Vagina (tissue), 2 donors: ENCODE results near the gene IGFN1. TPM values are rescaled to one million over a fixed set of nuclear protein-coding genes. Genes with fewer than 3 reads are reported as not detected.

Source experiments
- DNase-seq, 2 donors: peaks; one replicate each; pipeline ENCODE4 v3.0.0-alpha.2; 2017; ENCODE audit errors: extremely low spot score in 2 of 2
- H3K27ac ChIP-seq: fragments of 200-600 bp; sonication (generic); one replicate; pipeline ENCODE4 v1.5.1; 2019
- H3K27me3 ChIP-seq: fragments of 200-600 bp; sonication (generic); one replicate; pipeline ENCODE4 v1.5.1; 2019
- H3K36me3 ChIP-seq, 2 donors: fragments of 200-600 bp; sonication (generic); one replicate each; pipeline ENCODE4 v1.5.1; 2017 to 2019
- H3K4me1 ChIP-seq: fragments of 200-600 bp; sonication (generic); one replicate; pipeline ENCODE4 v1.5.1; 2019
- H3K4me3 ChIP-seq, 2 donors: fragments of 200-600 bp; sonication (generic); 1 replicate in 1 of 2; 2 replicates in 1 of 2; pipeline ENCODE4 v1.5.1; 2016 to 2019
- H3K9me3 ChIP-seq: fragments of 200-600 bp; sonication (generic); one replicate; pipeline ENCODE4 v1.5.1; 2019
- POLR2A ChIP-seq, 2 donors: fragments of 450-650 bp; IDR thresholded peaks; one replicate each; pipeline ENCODE4 v1.6.1; 2017; ENCODE audit warnings: antibody characterized with exemption in 2 of 2, mild to moderate bottlenecking in 2 of 2, moderate library complexity in 2 of 2
- POLR2AphosphoS5 ChIP-seq, 2 donors: sonication (generic); formaldehyde crosslinking; IDR thresholded peaks; one replicate each; pipeline ENCODE4 v1.9.0; 2017; ENCODE audit warnings: antibody characterized with exemption in 2 of 2, mild to moderate bottlenecking in 2 of 2, low read depth in 1 of 2; ENCODE audit not compliant: insufficient read depth in 1 of 2
- intact Hi-C: fragments of 100-400 bp; cut with DNase I; formaldehyde crosslinking; loops from one replicate; pipeline ENCODE4 v1.15.1; 2023
- total RNA-seq: library from RNA; depleted of rRNA; stranded (reverse); fragments of >200 nt; gene quantifications from one replicate; pipeline ENCODE4 v1.2.3, GENCODE V29; 2016
- TF ChIP-seq, protein P1 (sequence below), 3 experiments: fragments of 450-650 bp in 2 of 3; fragments of 200-600 bp in 1 of 3; sonication (generic) in 1 of 3; IDR thresholded peaks; one replicate each; pipeline ENCODE4 v1.5.1; 2017 to 2019; ENCODE audit warnings: antibody characterized with exemption in 3 of 3, mild to moderate bottlenecking in 2 of 3, moderate library complexity in 2 of 3

The IGFN1 gene
- total RNA-seq, 1 donor from 2014 or later, result not detected

DNA sequence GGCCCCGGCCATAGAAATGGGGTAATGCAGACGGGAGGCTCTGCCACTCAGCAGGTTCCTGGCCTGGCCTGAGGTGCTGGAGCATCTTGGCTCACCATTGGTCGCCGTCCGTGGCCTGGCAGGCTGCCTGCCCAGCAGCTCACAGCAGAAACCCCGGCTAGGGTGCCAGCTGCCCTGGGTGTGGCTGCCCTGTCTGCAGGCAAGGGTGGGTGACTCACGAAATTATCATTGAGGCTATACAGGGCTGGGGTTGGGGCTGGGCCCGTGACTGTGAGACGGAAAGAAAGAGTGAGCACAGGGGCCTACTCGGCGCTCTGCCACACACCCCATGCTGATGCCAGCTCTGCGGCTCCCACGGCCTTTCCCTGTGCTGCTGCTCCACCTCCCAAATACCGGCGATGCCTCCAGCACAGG, 84.6 kb downstream of the IGFN1 start:
- no peaks in the 10 kb centered on the region for H3K36me3 ChIP-seq
- H3K27ac ChIP-seq, result peak overlapping the region; percentile 55
- no peak overlapping the region for H3K4me3 ChIP-seq
- intact Hi-C loops, result no loop called here
- no peaks in the 10 kb centered on the region for H3K9me3 ChIP-seq
- H3K27me3 ChIP-seq, result no peaks in the 10 kb centered on the region
- no peak for DNase-seq
- H3K4me1 ChIP-seq, result peaks cover 18% of the 10 kb centered on the region
- peak; percentile 40 to 41 for TF ChIP-seq POLR2AphosphoS5 (IDR thresholded peaks at IDR 0.05; ENCODE audit: insufficient read depth in 1 of 2, low read depth in 1 of 2)
- TF ChIP-seq, protein P1, sequence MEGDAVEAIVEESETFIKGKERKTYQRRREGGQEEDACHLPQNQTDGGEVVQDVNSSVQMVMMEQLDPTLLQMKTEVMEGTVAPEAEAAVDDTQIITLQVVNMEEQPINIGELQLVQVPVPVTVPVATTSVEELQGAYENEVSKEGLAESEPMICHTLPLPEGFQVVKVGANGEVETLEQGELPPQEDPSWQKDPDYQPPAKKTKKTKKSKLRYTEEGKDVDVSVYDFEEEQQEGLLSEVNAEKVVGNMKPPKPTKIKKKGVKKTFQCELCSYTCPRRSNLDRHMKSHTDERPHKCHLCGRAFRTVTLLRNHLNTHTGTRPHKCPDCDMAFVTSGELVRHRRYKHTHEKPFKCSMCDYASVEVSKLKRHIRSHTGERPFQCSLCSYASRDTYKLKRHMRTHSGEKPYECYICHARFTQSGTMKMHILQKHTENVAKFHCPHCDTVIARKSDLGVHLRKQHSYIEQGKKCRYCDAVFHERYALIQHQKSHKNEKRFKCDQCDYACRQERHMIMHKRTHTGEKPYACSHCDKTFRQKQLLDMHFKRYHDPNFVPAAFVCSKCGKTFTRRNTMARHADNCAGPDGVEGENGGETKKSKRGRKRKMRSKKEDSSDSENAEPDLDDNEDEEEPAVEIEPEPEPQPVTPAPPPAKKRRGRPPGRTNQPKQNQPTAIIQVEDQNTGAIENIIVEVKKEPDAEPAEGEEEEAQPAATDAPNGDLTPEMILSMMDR (IDR thresholded peaks at IDR 0.05), result no peak

GRCh38 chr1:201276891-201277290, 86.3 kb downstream of the IGFN1 start:
- H3K9me3 ChIP-seq, result no peaks in the 10 kb centered on the region
- H3K4me1 ChIP-seq, result peaks cover 18% of the 10 kb centered on the region
- intact Hi-C loops, result no loop called here
- TF ChIP-seq POLR2AphosphoS5 (IDR thresholded peaks at IDR 0.05; ENCODE audit: insufficient read depth in 1 of 2, low read depth in 1 of 2) (no peak), POLR2A (IDR thresholded peaks at IDR 0.05) (no peak)
- TF ChIP-seq, protein P1 (IDR thresholded peaks at IDR 0.05), result no peak
- H3K4me3 ChIP-seq, result no peak overlapping the region
- H3K27me3 ChIP-seq, result no peaks in the 10 kb centered on the region
- H3K27ac ChIP-seq, result peak overlapping the region; percentile 55
- no peak for DNase-seq
- H3K36me3 ChIP-seq, result no peaks in the 10 kb centered on the region

DNA sequence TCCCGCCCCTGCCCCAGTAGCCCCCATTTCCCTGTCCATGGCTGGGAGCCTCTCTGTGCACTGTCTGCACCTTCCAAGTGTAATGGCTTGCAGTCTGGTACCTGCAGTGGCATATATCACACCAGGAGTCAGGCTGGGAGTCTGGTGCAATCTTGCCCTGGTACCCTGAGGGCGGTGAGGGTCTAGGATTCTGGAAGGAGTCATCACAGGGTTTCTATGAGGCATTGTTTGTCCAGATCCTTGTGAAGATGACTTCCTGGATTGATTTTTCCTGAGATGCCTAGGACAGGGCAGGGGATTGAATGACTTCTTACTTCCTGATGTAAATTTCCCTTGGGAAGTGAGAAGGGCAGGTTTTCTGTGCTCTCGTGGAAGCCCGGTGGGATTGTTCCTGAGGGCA, 86.8 kb downstream of the IGFN1 start:
- peaks cover 18% of the 10 kb centered on the region for H3K4me1 ChIP-seq
- H3K27ac ChIP-seq, result peak overlapping the region; percentile 55
- TF ChIP-seq, protein P1 (IDR thresholded peaks at IDR 0.05), result no peak
- TF ChIP-seq POLR2A (IDR thresholded peaks at IDR 0.05), result no peak
- no peak for TF ChIP-seq POLR2AphosphoS5 (IDR thresholded peaks at IDR 0.05; ENCODE audit: insufficient read depth in 1 of 2, low read depth in 1 of 2)
- H3K36me3 ChIP-seq, result no peaks in the 10 kb centered on the region
- no peaks in the 10 kb centered on the region for H3K27me3 ChIP-seq
- no peak overlapping the region for H3K4me3 ChIP-seq
- no peak for DNase-seq
- H3K9me3 ChIP-seq, result no peaks in the 10 kb centered on the region
- intact Hi-C loops, result no loop called here

Other genes with a start within 250 kb of the IGFN1 start
- 4.7 TPM for gene KIF21B, start 167.1 kb upstream of the IGFN1 start, total RNA-seq
- not detected for gene CACNA1S, start 78.4 kb upstream of the IGFN1 start, total RNA-seq
- not detected for gene ASCL5, start 63.6 kb upstream of the IGFN1 start, total RNA-seq
- gene TMEM9, start 36.4 kb upstream of the IGFN1 start, total RNA-seq, result 58.7 TPM
- 409 TPM for gene PKP1, start 92.7 kb downstream of the IGFN1 start, total RNA-seq
- gene TNNT2, start 186.9 kb downstream of the IGFN1 start, total RNA-seq, result 9.8 TPM
- 91.8 TPM for gene LAD1, start 208.5 kb downstream of the IGFN1 start, total RNA-seq
- not detected for gene TNNI1, start 230.9 kb downstream of the IGFN1 start, total RNA-seq